ENCODE measurements around the gene DNAJB5.

The DNAJB5 gene

GRCh38 chr9:34984049-34984448, 5.5 kb upstream of the DNAJB5 start:
- H3K4me3 ChIP-seq (ENCODE audit: low read length) = no peak overlapping the region
- no peak for TF ChIP-seq CTCF (IDR thresholded peaks at IDR 0.05; ENCODE audit: insufficient read depth, low read depth, low read length, missing control alignments)
- peak; percentile 63 for DNase-seq (ENCODE audit: low read depth)

GRCh38 chr9:34985311-34985899, 4.1 kb upstream of the DNAJB5 start:
- peak; percentile 88 for TF ChIP-seq CTCF (IDR thresholded peaks at IDR 0.05; ENCODE audit: insufficient read depth, low read depth, low read length, missing control alignments)
- DNase-seq (ENCODE audit: low read depth) = peak; percentile 70
- H3K4me3 ChIP-seq (ENCODE audit: low read length) = no peak overlapping the region

- no peak for TF ChIP-seq CTCF (IDR thresholded peaks at IDR 0.05; ENCODE audit: insufficient read depth, low read depth, low read length, missing control alignments)
- no peak overlapping the region for H3K4me3 ChIP-seq (ENCODE audit: low read length)
- peak; percentile 78 for DNase-seq (ENCODE audit: low read depth)
Observed at GRCh38 chr9:34986540-34987047, 3.0 kb upstream of the DNAJB5 start.

- peak; percentile 76 for DNase-seq (ENCODE audit: low read depth)
- no peak for TF ChIP-seq CTCF (IDR thresholded peaks at IDR 0.05; ENCODE audit: insufficient read depth, low read depth, low read length, missing control alignments)
- H3K4me3 ChIP-seq (ENCODE audit: low read length) = no peak overlapping the region
Observed at GRCh38 chr9:34987160-34987901, 2.2 kb upstream of the DNAJB5 start.

GRCh38 chr9:34988218-34989002, 1.1 kb upstream of the DNAJB5 start:
- DNase-seq (ENCODE audit: low read depth) = no peak
- H3K4me3 ChIP-seq (ENCODE audit: low read length) = peak overlapping the region; percentile 63

More at GRCh38 chr9:34988218-34989002, 1.1 kb upstream of the DNAJB5 start:
- TF ChIP-seq CTCF (IDR thresholded peaks at IDR 0.05; ENCODE audit: insufficient read depth, low read depth, low read length, missing control alignments) = no peak
